HG03060 (cell line): ENCODE data around the gene NHS.

ENCODE experiments used
- ATAC-seq: cut with Tn5 transposase; IDR thresholded peaks from one replicate; pipeline ENCODE4 v1.9.1; 2021; ENCODE audit warnings: low read depth, moderate number of reproducible peaks; ENCODE audit not compliant: unreplicated experiment

NHS gene

GRCh38 chrX:17579026-17579425 lies 204.0 kb downstream of the NHS start:
- ATAC-seq, result no peak

- no peak for ATAC-seq
Measured at GRCh38 chrX:17580539-17581152, 205.6 kb downstream of the NHS start.

GRCh38 chrX:17581641-17582040 lies 206.6 kb downstream of the NHS start:
- no peak for ATAC-seq

- ATAC-seq, result no peak
Measured at GRCh38 chrX:17584248-17584681, 209.3 kb downstream of the NHS start.

GRCh38 chrX:17585006-17585405 lies 210.0 kb downstream of the NHS start:
- no peak for ATAC-seq

- ATAC-seq, result no peak
Measured at GRCh38 chrX:17587366-17587765, 212.4 kb downstream of the NHS start.

GRCh38 chrX:17588303-17588702 lies 213.3 kb downstream of the NHS start:
- ATAC-seq, result no peak

GRCh38 chrX:17590892-17591740 lies 216.1 kb downstream of the NHS start:
- no peak for ATAC-seq

GRCh38 chrX:17591741-17592110 lies 216.7 kb downstream of the NHS start:
- ATAC-seq, result no peak

- ATAC-seq, result no peak
Measured at GRCh38 chrX:17592117-17592516, 217.1 kb downstream of the NHS start.

GRCh38 chrX:17594693-17595092 lies 219.7 kb downstream of the NHS start:
- no peak for ATAC-seq

GRCh38 chrX:17595456-17596035 lies 220.5 kb downstream of the NHS start:
- ATAC-seq, result peak; percentile 58

GRCh38 chrX:17596061-17596460 lies 221.1 kb downstream of the NHS start:
- no peak for ATAC-seq

GRCh38 chrX:17596546-17597205 lies 221.7 kb downstream of the NHS start:
- ATAC-seq, result no peak

- ATAC-seq, result no peak
Measured at GRCh38 chrX:17597327-17597726, 222.3 kb downstream of the NHS start.

- ATAC-seq, result no peak
Measured at GRCh38 chrX:17597836-17598439, 222.9 kb downstream of the NHS start.

GRCh38 chrX:17601441-17602200 lies 226.6 kb downstream of the NHS start:
- no peak for ATAC-seq

GRCh38 chrX:17602245-17602644 lies 227.2 kb downstream of the NHS start:
- ATAC-seq, result no peak

- no peak for ATAC-seq
Measured at GRCh38 chrX:17603196-17603595, 228.2 kb downstream of the NHS start.

GRCh38 chrX:17605676-17606075 lies 230.7 kb downstream of the NHS start:
- no peak for ATAC-seq
